Mesenchymal stem cell (in vitro differentiated cells and primary cell): Measurements from ENCODE around the gene IL4I1.

Experiments
- DNase-seq: peaks from one replicate; pipeline ENCODE4 v3.0.0-alpha.2; 2013
- H2AFZ ChIP-seq: one replicate; pipeline ENCODE4 v1.6.1; 2013; ENCODE audit warnings: low read depth, mild to moderate bottlenecking, control low read depth, inconsistent platforms, low read length, moderate library complexity
- H2AK5ac ChIP-seq: 2 replicates; pipeline ENCODE4 v1.6.1; 2013; ENCODE audit warnings: low read length, moderate library complexity, mild to moderate bottlenecking, inconsistent platforms; ENCODE audit not compliant: severe bottlenecking
- H2BK120ac ChIP-seq: one replicate; pipeline ENCODE4 v1.6.1; 2013; ENCODE audit warnings: low read depth, mild to moderate bottlenecking, inconsistent platforms, low read length, moderate library complexity
- H2BK12ac ChIP-seq, 2 experiments: one replicate each; pipeline ENCODE4 v1.6.1; 2013; ENCODE audit warnings: inconsistent platforms in 2 of 2, low read length in 2 of 2, mild to moderate bottlenecking in 2 of 2, moderate library complexity in 2 of 2, control low read depth in 1 of 2
- H2BK15ac ChIP-seq: one replicate; pipeline ENCODE4 v1.6.1; 2013; ENCODE audit warnings: mild to moderate bottlenecking, low read depth, inconsistent platforms; ENCODE audit not compliant: poor library complexity, severe bottlenecking
- H2BK5ac ChIP-seq: 2 replicates; pipeline ENCODE4 v1.6.1; 2013; ENCODE audit warnings: low read depth, mild to moderate bottlenecking, low read length, control low read depth, inconsistent platforms; ENCODE audit not compliant: poor library complexity, severe bottlenecking
- H3K14ac ChIP-seq, 2 experiments: one replicate each; pipeline ENCODE4 v1.6.1; 2013; ENCODE audit warnings: inconsistent platforms in 2 of 2, low read length in 2 of 2, control low read depth in 1 of 2, mild to moderate bottlenecking in 1 of 2, moderate library complexity in 1 of 2
- H3K18ac ChIP-seq, 2 experiments: one replicate each; pipeline ENCODE4 v1.6.1; 2013; ENCODE audit warnings: inconsistent platforms in 2 of 2, low read length in 2 of 2, control low read depth in 1 of 2, low read depth in 1 of 2, mild to moderate bottlenecking in 1 of 2
- H3K23ac ChIP-seq, 2 experiments: one replicate each; pipeline ENCODE4 v1.6.1; 2013; ENCODE audit warnings: inconsistent platforms in 2 of 2, low read length in 2 of 2, mild to moderate bottlenecking in 2 of 2, moderate library complexity in 2 of 2, control low read depth in 1 of 2
- H3K27ac ChIP-seq: 2 replicates; pipeline ENCODE4 v1.5.1; 2013; ENCODE audit warnings: mild to moderate bottlenecking, moderate library complexity, low read length, control low read depth, inconsistent platforms; ENCODE audit not compliant: poor library complexity, severe bottlenecking
- H3K27me3 ChIP-seq, 2 experiments: 2 replicates each; pipeline versions ENCODE4 v1.6.1 to v1.7.0; 2013; ENCODE audit warnings: low read length in 2 of 2, mild to moderate bottlenecking in 2 of 2, moderate library complexity in 2 of 2, control low read depth in 1 of 2, inconsistent platforms in 1 of 2; ENCODE audit not compliant: control insufficient read depth in 1 of 2, insufficient read depth in 1 of 2
- H3K36me3 ChIP-seq, 2 experiments: 2 replicates each; pipeline versions ENCODE4 v1.6.1 to v1.7.0; 2013; ENCODE audit warnings: low read length in 2 of 2, control low read depth in 1 of 2, inconsistent platforms in 1 of 2, low read depth in 1 of 2, mild to moderate bottlenecking in 1 of 2; ENCODE audit not compliant: insufficient read depth in 2 of 2, control insufficient read depth in 1 of 2
- H3K4ac ChIP-seq, 2 experiments: one replicate each; pipeline ENCODE4 v1.6.1; 2013; ENCODE audit warnings: inconsistent platforms in 2 of 2, low read length in 2 of 2, mild to moderate bottlenecking in 2 of 2, moderate library complexity in 2 of 2, control low read depth in 1 of 2, low read depth in 1 of 2
- H3K4me1 ChIP-seq: 2 replicates; pipeline ENCODE4 v1.6.1; 2013; ENCODE audit warnings: low read depth, low read length, control low read depth; ENCODE audit not compliant: control insufficient read depth, insufficient read depth
- H3K4me2 ChIP-seq: 2 replicates; pipeline ENCODE4 v1.6.1; 2013; ENCODE audit warnings: low read length, mild to moderate bottlenecking, inconsistent platforms; ENCODE audit not compliant: poor library complexity, severe bottlenecking
- H3K4me3 ChIP-seq, 2 experiments: 2 replicates each; pipeline versions ENCODE4 v1.5.1 to v1.7.0; 2013; ENCODE audit warnings: low read length in 2 of 2, mild to moderate bottlenecking in 2 of 2, control low read depth in 1 of 2, low read depth in 1 of 2; ENCODE audit not compliant: insufficient read depth in 1 of 2
- H3K79me1 ChIP-seq: replicated peaks from 2 replicates; pipeline ENCODE4 v1.6.1; 2013; ENCODE audit warnings: mild to moderate bottlenecking, control low read depth, low read length, inconsistent platforms; ENCODE audit not compliant: poor library complexity, severe bottlenecking
- H3K9ac ChIP-seq: 2 replicates; pipeline ENCODE4 v1.7.0; 2013; ENCODE audit warnings: mild to moderate bottlenecking, low read length, moderate library complexity
- H3K9me3 ChIP-seq: 2 replicates; pipeline ENCODE4 v1.7.0; 2013; ENCODE audit warnings: mild to moderate bottlenecking, low read length; ENCODE audit not compliant: control insufficient read depth
- H4K8ac ChIP-seq: one replicate; pipeline ENCODE4 v1.6.1; 2013; ENCODE audit warnings: inconsistent platforms, mild to moderate bottlenecking, low read length, moderate library complexity
- H4K91ac ChIP-seq: one replicate; pipeline ENCODE4 v1.6.1; 2013; ENCODE audit warnings: mild to moderate bottlenecking, low read length, inconsistent platforms
- WGBS: methylation state at CpG from one replicate; pipeline ENCODE4 v1.1.7; 2013; ENCODE audit warnings: mixed read lengths; 5-methylcytosine and 5-hydroxymethylcytosine counted together

The IL4I1 gene

DNA sequence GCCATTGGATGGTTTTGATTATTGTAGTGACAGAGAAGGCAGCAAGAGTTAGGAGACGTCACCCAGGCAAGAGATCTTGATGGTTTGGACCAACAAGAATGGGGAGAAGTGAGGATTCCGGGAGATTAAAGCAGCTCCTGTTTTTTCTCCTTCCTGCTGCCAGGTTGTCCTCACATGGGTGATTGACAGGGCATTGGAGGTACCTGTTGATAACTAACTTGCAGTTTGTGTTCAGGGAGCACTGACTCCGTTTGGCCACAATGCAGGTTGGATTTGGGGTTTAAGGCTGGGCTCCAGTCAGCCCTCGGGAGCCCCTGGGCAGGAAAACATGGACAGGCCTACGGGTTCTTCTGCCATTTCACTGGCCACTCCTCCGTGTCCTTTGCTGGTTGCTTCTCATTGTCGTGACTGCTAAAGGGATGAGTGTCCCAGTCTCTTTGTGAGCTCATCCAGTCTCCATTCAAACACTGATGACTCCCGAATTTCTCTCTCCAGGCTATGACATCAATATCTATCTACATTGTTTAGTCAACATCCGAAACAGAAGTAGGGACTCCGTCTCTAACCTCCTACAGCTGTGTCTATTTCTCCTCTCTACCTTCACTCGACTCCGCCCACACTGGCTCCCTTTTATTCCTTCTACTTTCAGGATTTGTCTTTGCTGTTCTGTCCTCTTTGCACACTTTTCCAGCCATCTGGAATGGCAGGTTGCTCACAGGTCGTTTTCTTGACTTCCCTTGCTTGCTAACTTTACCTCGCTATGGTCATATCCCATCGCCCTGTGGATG, 47.1 kb downstream of the IL4I1 start:
- H3K79me1 ChIP-seq = peaks cover 13% of the 10 kb centered on the region
- DNase-seq = no peak
- H3K14ac ChIP-seq = no peak overlapping the region
- no peaks in the 10 kb centered on the region for H3K27me3 ChIP-seq
- peak overlapping the region in 1 of 2 experiments; percentile 86 for H3K4me3 ChIP-seq
- no peak overlapping the region for H3K18ac ChIP-seq
- H2BK12ac ChIP-seq = no peak overlapping the region
- no peak overlapping the region for H2BK120ac ChIP-seq
- WGBS = 96% methylated on average over 15 of the region's 15 CpGs
- H4K8ac ChIP-seq = no peak overlapping the region
- H3K23ac ChIP-seq = no peak overlapping the region
- H3K4me2 ChIP-seq = no peak overlapping the region
- H2AFZ ChIP-seq = no peak overlapping the region
- peaks cover 28% of the 10 kb centered on the region for H3K4me1 ChIP-seq
- no peak overlapping the region for H2BK15ac ChIP-seq
- no peak overlapping the region for H3K27ac ChIP-seq
- no peak overlapping the region for H2AK5ac ChIP-seq
- peaks cover 2 to 4% of the 10 kb centered on the region in 2 experiments for H3K36me3 ChIP-seq
- no peak overlapping the region for H4K91ac ChIP-seq
- peak overlapping the region; percentile 98 for H3K9ac ChIP-seq
- H2BK5ac ChIP-seq = no peak overlapping the region
- H3K4ac ChIP-seq = no peak overlapping the region
- H3K9me3 ChIP-seq = no peaks in the 10 kb centered on the region

GRCh38 chr19:49848938-49849337, 47.7 kb downstream of the IL4I1 start:
- Histone ChIP-seq H3K14ac (no peak overlapping the region), H2BK120ac (no peak overlapping the region), H2AK5ac (no peak overlapping the region), H3K9me3 (no peaks in the 10 kb centered on the region), H2BK12ac (no peak overlapping the region), H3K4me3 (no peak overlapping the region), H2BK15ac (no peak overlapping the region), H3K4me2 (no peak overlapping the region), H3K18ac (no peak overlapping the region), H2AFZ (no peak overlapping the region), H4K8ac (no peak overlapping the region), H3K27me3 (no peaks in the 10 kb centered on the region), H4K91ac (no peak overlapping the region), H3K9ac (no peak overlapping the region), H3K27ac (no peak overlapping the region), H3K4ac (no peak overlapping the region), H3K4me1 (peaks cover 23% of the 10 kb centered on the region), H3K79me1 (peaks cover 13% of the 10 kb centered on the region), H2BK5ac (no peak overlapping the region), H3K23ac (no peak overlapping the region), H3K36me3 (peaks cover 0 to 2% of the 10 kb centered on the region in 2 experiments)
- WGBS = 97% methylated on average over 2 of the region's 3 CpGs
- no peak for DNase-seq

DNA sequence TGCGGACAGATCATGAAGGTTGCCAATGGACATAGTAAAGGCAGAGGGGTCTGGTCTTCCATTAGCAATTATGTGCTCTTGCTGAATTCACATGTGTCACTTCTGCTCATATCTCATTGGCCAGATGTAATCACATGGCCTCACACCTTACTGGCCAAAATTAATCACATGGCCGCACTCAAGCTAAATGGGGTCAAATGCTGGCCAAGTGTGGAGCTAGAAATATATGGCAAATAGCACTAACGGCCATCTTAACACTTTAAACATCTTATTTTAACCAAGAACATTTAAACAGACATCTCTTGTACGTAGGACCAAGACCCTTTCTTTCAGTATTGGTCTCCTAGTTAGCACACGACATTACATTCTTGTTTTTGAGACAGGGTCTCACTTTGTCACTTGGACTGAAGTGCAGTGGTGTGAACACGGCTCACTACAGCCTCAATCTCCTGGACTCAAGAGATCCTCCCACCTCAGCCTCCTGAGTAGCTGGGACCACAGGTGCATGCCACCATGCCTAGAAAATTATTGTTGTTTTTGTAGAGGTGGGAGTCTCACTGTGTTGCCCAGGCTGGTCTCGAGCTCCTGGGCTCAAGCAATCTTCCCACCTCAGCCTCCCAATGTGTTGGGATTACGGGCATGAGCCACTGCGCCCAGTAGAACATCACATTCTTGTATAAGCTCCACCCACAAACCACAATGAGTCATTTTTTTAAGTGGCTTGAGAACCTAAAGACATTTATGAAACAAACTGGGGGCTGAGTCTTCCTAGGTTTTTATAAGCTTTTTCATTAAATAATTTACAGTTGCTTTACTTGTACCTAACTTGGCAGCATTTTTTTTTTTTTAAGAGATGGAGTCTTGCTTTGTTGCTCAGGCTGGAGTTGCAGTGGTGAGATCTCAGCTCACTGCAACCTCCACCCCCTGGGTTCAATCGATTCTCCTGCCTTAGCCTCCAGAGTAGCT, 48.7 kb downstream of the IL4I1 start:
- H3K14ac ChIP-seq = no peak overlapping the region
- H3K27ac ChIP-seq = peak overlapping the region; percentile 53
- no peak overlapping the region for H2AK5ac ChIP-seq
- no peak overlapping the region for H3K4me3 ChIP-seq
- H2BK120ac ChIP-seq = no peak overlapping the region
- peak overlapping the region in 1 of 2 experiments; percentile 15 for H2BK12ac ChIP-seq
- no peak overlapping the region for H3K4ac ChIP-seq
- 95% methylated on average over 6 of the region's 10 CpGs for WGBS
- peaks cover 0 to 2% of the 10 kb centered on the region in 2 experiments for H3K36me3 ChIP-seq
- H3K27me3 ChIP-seq = no peaks in the 10 kb centered on the region
- peaks cover 19% of the 10 kb centered on the region for H3K4me1 ChIP-seq
- no peak overlapping the region for H4K91ac ChIP-seq
- DNase-seq = peak; percentile 94
- no peak overlapping the region for H3K9ac ChIP-seq
- H3K4me2 ChIP-seq = no peak overlapping the region
- H3K79me1 ChIP-seq = peaks cover 13% of the 10 kb centered on the region
- no peak overlapping the region for H3K23ac ChIP-seq
- H3K9me3 ChIP-seq = no peaks in the 10 kb centered on the region
- H4K8ac ChIP-seq = no peak overlapping the region
- H2BK15ac ChIP-seq = no peak overlapping the region
- H2AFZ ChIP-seq = no peak overlapping the region
- peak overlapping the region in 1 of 2 experiments; percentile 69 for H3K18ac ChIP-seq
- H2BK5ac ChIP-seq = no peak overlapping the region

DNA sequence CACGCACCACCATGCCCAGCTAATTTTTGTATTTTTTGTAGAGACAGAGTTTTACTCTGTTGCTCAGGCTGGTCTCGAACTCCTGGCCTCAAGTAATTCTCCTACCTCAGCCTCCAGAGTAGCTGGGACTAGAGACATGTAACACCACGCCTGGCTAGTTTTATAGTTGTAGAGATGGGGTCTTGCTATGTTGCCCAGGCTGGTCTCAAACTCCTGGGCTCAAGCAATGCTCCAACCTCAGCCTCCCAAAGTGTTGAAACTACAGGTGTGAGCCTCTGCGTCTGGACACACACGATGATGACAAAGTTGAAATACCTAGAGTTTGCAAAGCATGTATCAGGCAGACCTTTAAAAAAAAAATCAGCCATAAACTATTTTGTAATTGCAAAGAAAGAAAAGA, 50.3 kb downstream of the IL4I1 start:
- H3K4me1 ChIP-seq = peaks cover 10% of the 10 kb centered on the region
- no peak overlapping the region for H3K9ac ChIP-seq
- no peak overlapping the region for H2AFZ ChIP-seq
- no peak overlapping the region for H3K14ac ChIP-seq
- H3K18ac ChIP-seq = no peak overlapping the region
- no peak overlapping the region for H3K4me3 ChIP-seq
- no peak overlapping the region for H2BK15ac ChIP-seq
- H2BK5ac ChIP-seq = no peak overlapping the region
- no peaks in the 10 kb centered on the region for H3K27me3 ChIP-seq
- no peak overlapping the region for H4K91ac ChIP-seq
- H2BK120ac ChIP-seq = no peak overlapping the region
- no peak overlapping the region for H3K23ac ChIP-seq
- WGBS = 100% methylated on average over 1 of the region's 5 CpGs
- no peak overlapping the region for H2BK12ac ChIP-seq
- no peak for DNase-seq
- H4K8ac ChIP-seq = no peak overlapping the region
- no peak overlapping the region for H3K4me2 ChIP-seq
- no peak overlapping the region for H3K27ac ChIP-seq
- peaks cover 2 to 4% of the 10 kb centered on the region in 2 experiments for H3K36me3 ChIP-seq
- H3K9me3 ChIP-seq = no peaks in the 10 kb centered on the region
- no peak overlapping the region for H2AK5ac ChIP-seq
- H3K79me1 ChIP-seq = peaks cover 15% of the 10 kb centered on the region
- no peak overlapping the region for H3K4ac ChIP-seq
